ENCODE measurements around the gene NEK3. TPM values are rescaled to one million over a fixed set of nuclear protein-coding genes. Genes with fewer than 3 reads are reported as not detected.

NEK3 gene
- total RNA-seq, 4 donors from 2014 or later: 4.7 to 9.1 (median 6.4) TPM

DNA sequence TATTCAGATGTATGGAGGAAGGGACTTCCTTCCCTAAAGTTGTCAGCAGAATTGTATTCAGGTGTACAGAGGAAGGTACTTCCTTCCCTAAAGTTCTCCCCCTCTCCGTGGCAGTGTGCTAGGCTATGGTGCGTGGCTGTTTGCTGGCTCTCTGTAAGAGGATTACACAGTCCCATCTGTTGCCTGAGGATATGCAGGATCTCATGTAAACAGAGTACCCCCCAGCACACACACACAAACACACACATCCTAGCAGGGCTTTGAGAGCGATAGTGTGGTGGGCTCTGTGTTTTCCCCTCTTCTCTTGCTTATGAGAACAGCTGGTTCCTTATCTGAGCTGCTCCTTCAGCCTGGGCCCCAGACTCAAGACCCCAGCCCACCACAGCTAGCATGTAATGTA is 40.8 kb downstream of the NEK3 start:
- Histone ChIP-seq H3K36me3 (no peaks in the 10 kb centered on the region), H3K4me3 (no peak overlapping the region), H3K27ac (no peak overlapping the region), H3K4me1 (no peaks in the 10 kb centered on the region), H3K27me3 (no peaks in the 10 kb centered on the region), H3K9me3 (no peaks in the 10 kb centered on the region)
- intact Hi-C loops (cut with DNase I; ENCODE audit: low total_unique reads) (no loop called here), in situ Hi-C loops (cut with MboI; ENCODE audit: low sequenced_read_pairs in 4 of 4) (no loop called here)
- no peak for DNase-seq
- no peak for TF ChIP-seq POLR2A (IDR thresholded peaks at IDR 0.05)
- TF ChIP-seq, protein P1, sequence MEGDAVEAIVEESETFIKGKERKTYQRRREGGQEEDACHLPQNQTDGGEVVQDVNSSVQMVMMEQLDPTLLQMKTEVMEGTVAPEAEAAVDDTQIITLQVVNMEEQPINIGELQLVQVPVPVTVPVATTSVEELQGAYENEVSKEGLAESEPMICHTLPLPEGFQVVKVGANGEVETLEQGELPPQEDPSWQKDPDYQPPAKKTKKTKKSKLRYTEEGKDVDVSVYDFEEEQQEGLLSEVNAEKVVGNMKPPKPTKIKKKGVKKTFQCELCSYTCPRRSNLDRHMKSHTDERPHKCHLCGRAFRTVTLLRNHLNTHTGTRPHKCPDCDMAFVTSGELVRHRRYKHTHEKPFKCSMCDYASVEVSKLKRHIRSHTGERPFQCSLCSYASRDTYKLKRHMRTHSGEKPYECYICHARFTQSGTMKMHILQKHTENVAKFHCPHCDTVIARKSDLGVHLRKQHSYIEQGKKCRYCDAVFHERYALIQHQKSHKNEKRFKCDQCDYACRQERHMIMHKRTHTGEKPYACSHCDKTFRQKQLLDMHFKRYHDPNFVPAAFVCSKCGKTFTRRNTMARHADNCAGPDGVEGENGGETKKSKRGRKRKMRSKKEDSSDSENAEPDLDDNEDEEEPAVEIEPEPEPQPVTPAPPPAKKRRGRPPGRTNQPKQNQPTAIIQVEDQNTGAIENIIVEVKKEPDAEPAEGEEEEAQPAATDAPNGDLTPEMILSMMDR (IDR thresholded peaks at IDR 0.05 in 4 of 5, conservative IDR thresholded peaks at IDR 0.05 in 1 of 5): no peak
- no peak for ATAC-seq

DNA sequence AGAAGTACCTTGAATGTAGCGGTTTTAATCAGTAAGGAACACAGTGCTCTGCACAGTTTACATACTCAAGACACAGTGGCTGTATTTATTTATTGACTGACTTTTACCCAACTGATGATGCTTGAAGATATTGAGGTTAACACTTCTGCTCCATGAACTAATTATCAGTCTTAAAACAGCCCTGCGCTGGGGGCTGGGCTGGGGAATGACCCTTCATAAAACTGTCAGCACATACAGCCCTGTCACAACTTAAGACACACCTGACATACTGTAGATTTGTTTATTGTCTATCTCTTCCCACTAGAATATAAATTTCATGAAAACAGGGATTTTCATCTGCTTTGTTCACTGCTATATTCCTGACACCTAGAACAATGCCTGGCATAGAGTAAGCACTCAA is 41.3 kb downstream of the NEK3 start:
- no peak overlapping the region for H3K27ac ChIP-seq
- ATAC-seq (no peak), DNase-seq (no peak)
- TF ChIP-seq, protein P1 (IDR thresholded peaks at IDR 0.05 in 4 of 5, conservative IDR thresholded peaks at IDR 0.05 in 1 of 5): no peak
- no peak for TF ChIP-seq POLR2A (IDR thresholded peaks at IDR 0.05)
- no peaks in the 10 kb centered on the region for H3K9me3 ChIP-seq
- H3K36me3 ChIP-seq: no peaks in the 10 kb centered on the region
- H3K27me3 ChIP-seq: no peaks in the 10 kb centered on the region
- H3K4me1 ChIP-seq: no peaks in the 10 kb centered on the region
- in situ Hi-C loops (cut with MboI; ENCODE audit: low sequenced_read_pairs in 4 of 4): no loop called here
- intact Hi-C loops (cut with DNase I; ENCODE audit: low total_unique reads): no loop called here
- no peak overlapping the region for H3K4me3 ChIP-seq

DNA sequence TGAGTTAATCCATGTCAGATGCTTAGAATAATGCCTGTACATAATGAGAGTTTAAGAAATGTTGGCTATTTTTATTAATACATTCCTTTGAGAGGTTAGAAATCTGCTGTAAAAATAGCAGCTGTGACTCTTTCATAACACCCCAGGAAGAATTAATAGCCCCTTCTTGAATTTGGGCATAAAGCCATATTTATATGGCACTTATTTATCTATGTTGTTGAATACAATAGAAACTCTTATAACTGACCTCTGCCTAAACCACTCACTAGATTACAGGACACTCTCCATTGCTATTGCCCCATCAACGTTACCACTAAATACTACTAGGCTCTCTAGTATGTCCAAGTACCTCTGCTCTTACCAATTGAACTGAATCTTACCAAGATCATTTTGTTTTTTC is 46.8 kb downstream of the NEK3 start:
- no peaks in the 10 kb centered on the region for H3K4me1 ChIP-seq
- no peak overlapping the region for H3K4me3 ChIP-seq
- no peak for TF ChIP-seq POLR2A (IDR thresholded peaks at IDR 0.05)
- TF ChIP-seq, protein P1 (IDR thresholded peaks at IDR 0.05 in 4 of 5, conservative IDR thresholded peaks at IDR 0.05 in 1 of 5): no peak
- DNase-seq: no peak
- H3K27me3 ChIP-seq: no peaks in the 10 kb centered on the region
- no peaks in the 10 kb centered on the region for H3K9me3 ChIP-seq
- in situ Hi-C loops (cut with MboI; ENCODE audit: low sequenced_read_pairs in 4 of 4) (no loop called here), intact Hi-C loops (cut with DNase I; ENCODE audit: low total_unique reads) (no loop called here)
- H3K36me3 ChIP-seq: no peaks in the 10 kb centered on the region
- H3K27ac ChIP-seq: no peak overlapping the region
- ATAC-seq: no peak

DNA sequence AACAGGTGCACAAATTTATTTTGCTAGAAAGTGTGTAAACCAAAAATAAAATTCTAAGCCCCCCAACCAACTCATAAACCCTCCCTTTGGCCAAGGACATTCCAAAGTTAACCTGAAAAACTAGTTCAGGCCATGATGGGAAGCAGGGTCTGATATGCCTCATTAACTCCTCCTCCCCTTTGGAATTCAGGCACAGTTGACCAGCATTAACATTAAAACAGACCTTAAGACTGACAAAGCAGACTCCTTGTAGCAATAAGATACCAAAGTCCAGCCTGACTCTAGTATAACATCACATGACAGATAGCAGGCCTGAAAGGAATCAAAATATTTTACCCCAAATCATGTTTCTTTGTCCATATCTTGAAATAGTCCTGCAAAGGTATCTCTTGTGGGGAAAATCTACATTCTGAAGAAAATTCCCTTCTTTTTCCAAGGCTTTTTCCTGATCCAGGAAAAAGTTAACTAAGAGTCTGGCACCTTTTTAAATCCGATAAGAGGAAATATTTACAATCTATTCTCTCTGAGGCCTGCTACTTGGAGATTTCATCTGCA is 50.2 kb downstream of the NEK3 start:
- intact Hi-C loops (cut with DNase I; ENCODE audit: low total_unique reads): no loop called here
- in situ Hi-C loops (cut with MboI; ENCODE audit: low sequenced_read_pairs in 4 of 4): no loop called here
- Histone ChIP-seq H3K27ac (no peak overlapping the region), H3K36me3 (no peaks in the 10 kb centered on the region), H3K9me3 (no peaks in the 10 kb centered on the region), H3K4me1 (no peaks in the 10 kb centered on the region), H3K4me3 (no peak overlapping the region), H3K27me3 (no peaks in the 10 kb centered on the region)
- DNase-seq (no peak), ATAC-seq (no peak)
- TF ChIP-seq, protein P1 (IDR thresholded peaks at IDR 0.05 in 4 of 5, conservative IDR thresholded peaks at IDR 0.05 in 1 of 5): no peak
- TF ChIP-seq POLR2A (IDR thresholded peaks at IDR 0.05): no peak

DNA sequence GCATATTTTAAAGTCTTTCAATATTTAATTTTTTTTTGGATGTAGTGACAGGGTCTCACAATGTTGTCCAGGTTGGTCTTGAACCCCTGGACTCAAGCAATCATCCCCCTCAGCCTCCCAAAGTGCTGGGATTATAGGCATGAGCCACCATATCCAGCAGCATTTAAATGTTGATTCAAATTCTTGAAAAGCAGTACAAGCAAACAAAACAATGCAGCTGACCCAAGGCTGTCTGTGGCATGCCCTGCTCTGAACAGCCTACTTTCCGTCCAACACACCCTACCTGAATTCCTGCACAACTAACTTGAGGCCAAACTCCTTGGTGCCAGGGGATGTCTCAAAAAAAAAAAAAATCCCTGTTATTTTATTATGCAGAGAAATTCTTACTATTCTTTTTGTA is 53.6 kb downstream of the NEK3 start:
- H3K4me1 ChIP-seq: no peaks in the 10 kb centered on the region
- DNase-seq (no peak), ATAC-seq (no peak)
- no peaks in the 10 kb centered on the region for H3K36me3 ChIP-seq
- H3K27ac ChIP-seq: no peak overlapping the region
- H3K4me3 ChIP-seq: no peak overlapping the region
- TF ChIP-seq, protein P1 (IDR thresholded peaks at IDR 0.05 in 4 of 5, conservative IDR thresholded peaks at IDR 0.05 in 1 of 5): no peak
- no peak for TF ChIP-seq POLR2A (IDR thresholded peaks at IDR 0.05)
- in situ Hi-C loops (cut with MboI; ENCODE audit: low sequenced_read_pairs in 4 of 4) (no loop called here), intact Hi-C loops (cut with DNase I; ENCODE audit: low total_unique reads) (no loop called here)
- H3K9me3 ChIP-seq: no peaks in the 10 kb centered on the region
- H3K27me3 ChIP-seq: no peaks in the 10 kb centered on the region
